ENCODE measurements around the gene ADAMTS3.

Gene ADAMTS3

DNA sequence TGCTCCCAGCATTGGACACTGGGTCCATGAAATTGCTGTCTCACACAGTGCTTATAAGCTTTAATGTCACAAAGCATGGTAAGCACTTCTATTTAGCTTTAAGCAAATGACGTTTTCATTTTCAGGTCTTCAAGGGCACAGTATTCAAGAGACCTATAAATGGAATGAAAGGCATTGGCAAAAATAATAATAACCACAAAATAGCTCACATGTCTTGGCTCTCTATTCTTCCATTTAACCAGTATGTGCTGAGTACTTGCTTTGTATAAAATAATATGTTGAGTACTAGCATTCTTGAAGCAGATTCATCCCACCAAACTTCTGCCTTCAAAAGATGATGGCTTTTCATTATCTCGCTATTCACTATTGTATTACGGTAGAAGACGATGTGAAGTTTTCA lies 203.0 kb downstream of the ADAMTS3 start:
- in situ Hi-C loops (cut with HindIII; ENCODE audit: low sequenced_read_pairs): no loop called here
- H3K4me3 ChIP-seq (ENCODE audit: low read depth, low read length): no peak overlapping the region
- TF ChIP-seq, protein P1, sequence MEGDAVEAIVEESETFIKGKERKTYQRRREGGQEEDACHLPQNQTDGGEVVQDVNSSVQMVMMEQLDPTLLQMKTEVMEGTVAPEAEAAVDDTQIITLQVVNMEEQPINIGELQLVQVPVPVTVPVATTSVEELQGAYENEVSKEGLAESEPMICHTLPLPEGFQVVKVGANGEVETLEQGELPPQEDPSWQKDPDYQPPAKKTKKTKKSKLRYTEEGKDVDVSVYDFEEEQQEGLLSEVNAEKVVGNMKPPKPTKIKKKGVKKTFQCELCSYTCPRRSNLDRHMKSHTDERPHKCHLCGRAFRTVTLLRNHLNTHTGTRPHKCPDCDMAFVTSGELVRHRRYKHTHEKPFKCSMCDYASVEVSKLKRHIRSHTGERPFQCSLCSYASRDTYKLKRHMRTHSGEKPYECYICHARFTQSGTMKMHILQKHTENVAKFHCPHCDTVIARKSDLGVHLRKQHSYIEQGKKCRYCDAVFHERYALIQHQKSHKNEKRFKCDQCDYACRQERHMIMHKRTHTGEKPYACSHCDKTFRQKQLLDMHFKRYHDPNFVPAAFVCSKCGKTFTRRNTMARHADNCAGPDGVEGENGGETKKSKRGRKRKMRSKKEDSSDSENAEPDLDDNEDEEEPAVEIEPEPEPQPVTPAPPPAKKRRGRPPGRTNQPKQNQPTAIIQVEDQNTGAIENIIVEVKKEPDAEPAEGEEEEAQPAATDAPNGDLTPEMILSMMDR (IDR thresholded peaks at IDR 0.05; ENCODE audit: low read depth, low read length): no peak

DNA sequence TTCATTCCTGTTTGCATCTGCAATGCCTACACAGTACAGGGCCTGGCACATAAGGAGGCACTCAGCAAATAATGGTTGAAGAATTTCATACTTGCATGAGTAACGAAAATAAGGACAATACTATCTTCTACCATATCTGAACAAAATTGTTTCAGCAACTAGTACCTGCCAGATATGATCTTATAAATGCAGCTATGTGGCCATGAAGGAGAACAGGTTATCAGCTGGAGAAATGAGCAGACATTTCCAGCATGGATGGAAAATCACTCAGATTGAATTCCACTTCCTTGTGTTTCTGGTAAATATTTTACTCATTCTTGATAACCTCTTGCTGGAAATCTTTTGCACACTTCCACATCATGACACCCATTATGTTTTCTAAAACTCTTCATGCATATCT lies 204.0 kb downstream of the ADAMTS3 start:
- TF ChIP-seq, protein P1 (IDR thresholded peaks at IDR 0.05; ENCODE audit: low read depth, low read length): no peak
- DNase-seq (ENCODE audit: low read depth, low spot score): no peak
- H3K4me3 ChIP-seq (ENCODE audit: low read depth, low read length): no peak overlapping the region
- in situ Hi-C loops (cut with HindIII; ENCODE audit: low sequenced_read_pairs): no loop called here

More for the DNA sequence above, 203.0 kb downstream of the ADAMTS3 start:
- no peak for DNase-seq (ENCODE audit: low read depth, low spot score)

DNA sequence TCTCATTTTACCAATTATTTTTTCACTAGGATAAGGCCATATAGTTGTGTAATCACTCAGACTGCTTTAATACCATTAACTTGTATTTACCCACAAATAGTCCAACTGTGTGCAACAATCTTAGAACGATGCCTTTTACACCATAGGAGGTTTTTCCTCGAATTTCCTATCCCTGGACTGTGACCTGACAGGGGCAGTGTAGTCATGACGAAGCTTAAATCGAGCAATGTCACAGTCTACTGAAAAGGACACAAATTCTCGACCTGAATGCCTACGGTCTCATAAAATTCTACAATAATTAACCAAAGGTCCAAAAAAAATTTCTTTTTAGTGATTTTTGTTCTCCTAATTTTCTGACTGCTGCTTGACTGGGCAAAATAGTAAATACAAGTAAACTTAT lies 208.9 kb downstream of the ADAMTS3 start:
- no peak for DNase-seq (ENCODE audit: low read depth, low spot score)
- no peak overlapping the region for H3K4me3 ChIP-seq (ENCODE audit: low read depth, low read length)
- in situ Hi-C loops (cut with HindIII; ENCODE audit: low sequenced_read_pairs): no loop called here
- TF ChIP-seq, protein P1 (IDR thresholded peaks at IDR 0.05; ENCODE audit: low read depth, low read length): no peak

DNA sequence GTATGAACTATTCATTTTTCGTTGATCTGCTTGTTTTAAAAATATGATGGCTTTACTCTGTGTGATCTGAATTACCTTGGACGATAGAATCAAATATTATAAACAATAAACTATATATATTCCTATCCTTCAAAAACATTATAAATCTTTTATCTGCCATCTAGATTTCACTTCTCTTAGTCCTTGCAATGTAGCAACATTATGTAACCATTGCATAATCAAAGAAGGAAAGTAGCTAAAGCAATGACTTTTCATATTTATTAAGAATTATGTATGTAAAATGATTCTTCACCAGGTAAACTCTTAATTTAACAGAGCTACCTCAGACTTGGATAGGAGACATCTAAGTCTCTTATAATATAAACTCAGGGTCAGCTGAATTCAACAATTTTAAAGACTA lies 210.5 kb downstream of the ADAMTS3 start:
- no peak for DNase-seq (ENCODE audit: low read depth, low spot score)

DNA sequence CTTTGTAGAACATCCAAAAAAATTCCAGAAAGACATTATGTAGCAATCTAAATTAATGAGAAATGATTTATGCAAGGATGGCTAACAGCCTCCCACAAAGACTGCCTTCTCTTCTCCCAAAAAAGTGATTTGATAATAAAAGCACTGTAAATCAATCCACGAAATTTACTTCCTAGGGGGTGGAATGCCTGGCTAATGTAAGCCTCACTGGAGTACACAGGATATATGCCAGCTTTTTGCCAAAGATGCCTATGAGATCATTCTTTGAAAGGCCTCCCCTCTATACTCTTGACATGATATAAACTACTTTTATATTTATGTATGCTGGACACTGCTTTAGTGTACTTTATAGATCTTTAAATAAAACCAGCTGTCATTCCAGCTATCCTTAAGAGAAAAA lies 211.1 kb downstream of the ADAMTS3 start:
- TF ChIP-seq, protein P1 (IDR thresholded peaks at IDR 0.05; ENCODE audit: low read depth, low read length): no peak
- in situ Hi-C loops (cut with HindIII; ENCODE audit: low sequenced_read_pairs): no loop called here
- no peak for DNase-seq (ENCODE audit: low read depth, low spot score)

More for the DNA sequence above, 210.5 kb downstream of the ADAMTS3 start:
- in situ Hi-C loops (cut with HindIII; ENCODE audit: low sequenced_read_pairs): no loop called here
- TF ChIP-seq, protein P1 (IDR thresholded peaks at IDR 0.05; ENCODE audit: low read depth, low read length): no peak
- no peak overlapping the region for H3K4me3 ChIP-seq (ENCODE audit: low read depth, low read length)

DNA sequence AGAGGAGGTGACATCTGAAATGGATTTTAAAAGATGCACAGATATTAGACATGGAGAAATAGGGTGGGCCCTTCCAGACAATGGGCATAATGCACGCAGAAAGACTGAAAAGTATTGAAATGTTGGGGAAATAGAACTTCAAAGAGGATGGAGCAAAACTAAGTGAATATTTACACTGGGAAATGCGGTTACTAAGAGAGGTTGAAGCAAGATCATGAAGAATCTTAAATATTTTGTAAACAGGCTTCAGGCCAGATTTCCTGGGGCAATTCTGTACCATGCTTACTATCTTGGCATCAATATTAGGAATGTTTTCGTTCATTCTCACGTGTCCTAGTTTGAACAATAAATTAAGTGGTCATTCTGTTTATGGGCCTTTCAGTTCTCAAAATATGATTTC lies 216.3 kb downstream of the ADAMTS3 start:
- no peak for DNase-seq (ENCODE audit: low read depth, low spot score)
- H3K4me3 ChIP-seq (ENCODE audit: low read depth, low read length): no peak overlapping the region
- TF ChIP-seq, protein P1 (IDR thresholded peaks at IDR 0.05; ENCODE audit: low read depth, low read length): no peak
- in situ Hi-C loops (cut with HindIII; ENCODE audit: low sequenced_read_pairs): no loop called here

More for the DNA sequence above, 211.1 kb downstream of the ADAMTS3 start:
- no peak overlapping the region for H3K4me3 ChIP-seq (ENCODE audit: low read depth, low read length)

DNA sequence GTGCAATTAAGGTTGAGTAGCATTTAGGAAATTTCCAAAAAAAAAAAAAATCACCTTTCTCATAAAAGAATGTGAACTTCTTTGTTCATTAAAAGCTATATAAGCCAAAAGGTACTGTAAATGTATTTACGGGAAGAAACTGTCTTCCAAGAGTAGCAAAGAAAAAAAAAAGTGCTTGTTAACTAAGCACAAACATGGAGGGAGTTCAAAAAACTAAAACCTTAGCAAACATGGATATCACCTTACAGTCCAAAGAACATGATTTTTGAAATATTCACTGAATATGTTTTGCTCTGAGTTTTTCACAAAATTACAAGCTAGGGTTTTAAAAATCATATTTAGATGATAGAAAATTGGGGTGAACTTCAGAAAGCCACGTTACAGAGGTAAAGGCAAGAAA lies 217.5 kb downstream of the ADAMTS3 start:
- no peak for DNase-seq (ENCODE audit: low read depth, low spot score)
- H3K4me3 ChIP-seq (ENCODE audit: low read depth, low read length): no peak overlapping the region
- in situ Hi-C loops (cut with HindIII; ENCODE audit: low sequenced_read_pairs): no loop called here
- TF ChIP-seq, protein P1 (IDR thresholded peaks at IDR 0.05; ENCODE audit: low read depth, low read length): no peak
